A549 (cell line): ENCODE data around the gene KCNAB3.

Experiments
- EP300 ChIP-seq, 2 experiments: fragments of >200 bp; sonication (Bioruptor Twin); formaldehyde crosslinking; IDR thresholded peaks; 2 replicates in 1 of 2; 3 replicates in 1 of 2; pipeline ENCODE4 v1.6.1; 2016 to 2017
- TF ChIP-seq, protein P1 (sequence below): fragments of >200 bp; sonication (Bioruptor Twin); formaldehyde crosslinking; IDR thresholded peaks from 3 replicates; pipeline ENCODE4 v1.5.1; 2016

DNA sequence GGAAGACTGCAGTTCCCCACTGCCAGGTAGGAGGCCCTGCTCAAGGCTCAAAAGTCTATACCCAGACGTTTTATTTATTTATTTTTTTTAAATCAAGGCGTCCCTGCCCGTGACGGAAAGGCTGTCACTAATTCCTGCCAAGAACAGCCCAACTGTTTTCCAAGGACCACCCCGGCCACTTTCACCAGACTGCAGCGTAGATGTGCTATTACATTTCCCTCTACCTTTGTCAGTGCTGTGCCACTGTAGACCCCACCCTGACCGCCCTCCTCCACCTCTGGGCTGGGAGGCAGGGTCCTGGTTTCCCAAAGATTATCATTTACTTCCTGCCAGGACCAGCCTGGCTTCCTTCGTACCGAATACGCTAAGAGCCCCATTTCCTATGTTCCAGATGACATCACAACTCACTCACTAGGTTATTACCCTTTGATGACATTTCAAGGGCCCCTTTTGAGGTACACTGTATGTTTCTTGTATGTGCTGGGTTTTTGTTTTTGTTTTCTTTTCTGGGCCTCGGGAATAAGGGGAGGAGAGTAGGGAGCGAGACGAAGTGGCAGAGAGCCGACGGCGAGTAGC, 7.3 kb downstream of the KCNAB3 start:
- TF ChIP-seq EP300 (IDR thresholded peaks at IDR 0.05), result no peak
- TF ChIP-seq, protein P1, sequence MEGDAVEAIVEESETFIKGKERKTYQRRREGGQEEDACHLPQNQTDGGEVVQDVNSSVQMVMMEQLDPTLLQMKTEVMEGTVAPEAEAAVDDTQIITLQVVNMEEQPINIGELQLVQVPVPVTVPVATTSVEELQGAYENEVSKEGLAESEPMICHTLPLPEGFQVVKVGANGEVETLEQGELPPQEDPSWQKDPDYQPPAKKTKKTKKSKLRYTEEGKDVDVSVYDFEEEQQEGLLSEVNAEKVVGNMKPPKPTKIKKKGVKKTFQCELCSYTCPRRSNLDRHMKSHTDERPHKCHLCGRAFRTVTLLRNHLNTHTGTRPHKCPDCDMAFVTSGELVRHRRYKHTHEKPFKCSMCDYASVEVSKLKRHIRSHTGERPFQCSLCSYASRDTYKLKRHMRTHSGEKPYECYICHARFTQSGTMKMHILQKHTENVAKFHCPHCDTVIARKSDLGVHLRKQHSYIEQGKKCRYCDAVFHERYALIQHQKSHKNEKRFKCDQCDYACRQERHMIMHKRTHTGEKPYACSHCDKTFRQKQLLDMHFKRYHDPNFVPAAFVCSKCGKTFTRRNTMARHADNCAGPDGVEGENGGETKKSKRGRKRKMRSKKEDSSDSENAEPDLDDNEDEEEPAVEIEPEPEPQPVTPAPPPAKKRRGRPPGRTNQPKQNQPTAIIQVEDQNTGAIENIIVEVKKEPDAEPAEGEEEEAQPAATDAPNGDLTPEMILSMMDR, result no peak
